Nephron progenitor cell (in vitro differentiated cells): ENCODE measurements around the gene GARIN5A.

Experiments used
- DNase-seq: peaks from one replicate; pipeline ENCODE4 v3.0.0; 2021
- H3K27ac Mint-ChIP-seq: 2 replicates; pipeline ENCODE4 v1.8.0; 2021; ENCODE audit warnings: mild to moderate bottlenecking, moderate library complexity, mixed read lengths
- H3K27me3 Mint-ChIP-seq: 2 replicates; pipeline ENCODE4 v1.8.0; 2021; ENCODE audit warnings: mild to moderate bottlenecking, low read depth, mixed read lengths; ENCODE audit not compliant: poor library complexity
- H3K36me3 Mint-ChIP-seq: 2 replicates; pipeline ENCODE4 v1.8.0; 2021; ENCODE audit warnings: low read depth, mixed read lengths
- H3K4me1 Mint-ChIP-seq: 2 replicates; pipeline ENCODE4 v1.8.0; 2021; ENCODE audit warnings: mixed read lengths
- H3K4me3 Mint-ChIP-seq: 2 replicates; pipeline ENCODE4 v1.8.0; 2021; ENCODE audit warnings: mild to moderate bottlenecking, moderate library complexity, mixed read lengths
- H3K9me3 Mint-ChIP-seq: 2 replicates; pipeline ENCODE4 v1.8.0; 2021; ENCODE audit warnings: mild to moderate bottlenecking, moderate library complexity, mixed read lengths
- TF ChIP-seq, protein P1 (sequence below): fragments of 200-600 bp; sonication (generic); IDR thresholded peaks from 2 replicates; pipeline ENCODE4 v1.5.0; 2021; ENCODE audit warnings: antibody characterized with exemption

The GARIN5A gene

DNA sequence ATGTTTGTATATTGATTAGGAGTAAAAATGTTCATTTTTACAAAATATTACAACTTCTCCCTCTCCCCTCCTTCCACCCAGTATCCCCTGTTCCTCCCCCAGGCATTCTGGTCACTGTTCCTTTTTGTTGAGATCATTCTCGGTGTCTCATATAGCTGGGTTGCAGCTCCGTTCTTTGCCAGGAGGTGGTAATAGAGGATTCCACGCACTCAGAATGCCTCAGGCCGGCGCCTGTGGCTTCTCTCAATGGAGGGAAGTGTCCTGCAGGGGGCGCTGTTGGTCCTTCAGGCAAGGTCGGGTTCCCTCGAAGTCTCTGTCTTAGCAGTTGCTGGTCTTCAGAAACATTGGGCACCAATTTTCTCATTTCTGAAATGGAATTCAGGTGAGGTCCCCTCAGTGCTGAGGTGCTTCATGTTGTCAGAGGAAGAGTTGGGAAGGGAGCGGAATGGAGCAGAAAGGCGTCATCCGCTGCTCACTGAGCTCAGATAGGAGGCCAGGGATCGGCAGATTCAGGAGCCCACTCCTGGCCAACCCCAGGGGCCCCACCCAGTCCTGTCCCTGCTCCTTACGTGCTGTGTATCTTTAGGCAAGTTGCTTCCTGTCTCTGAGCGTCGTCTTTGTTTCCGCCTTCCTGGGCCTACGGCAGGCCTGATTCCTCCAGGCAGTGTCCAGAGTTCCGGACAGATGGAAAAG lies 10.3 kb upstream of the GARIN5A start:
- peaks cover 57% of the 10 kb centered on the region for H3K9me3 Mint-ChIP-seq
- peaks cover 3% of the 10 kb centered on the region for H3K27me3 Mint-ChIP-seq
- no peak overlapping the region for H3K27ac Mint-ChIP-seq
- peaks cover 57% of the 10 kb centered on the region for H3K36me3 Mint-ChIP-seq
- H3K4me1 Mint-ChIP-seq: peaks cover 41% of the 10 kb centered on the region
- no peak overlapping the region for H3K4me3 Mint-ChIP-seq
- no peak for DNase-seq
- TF ChIP-seq, protein P1, sequence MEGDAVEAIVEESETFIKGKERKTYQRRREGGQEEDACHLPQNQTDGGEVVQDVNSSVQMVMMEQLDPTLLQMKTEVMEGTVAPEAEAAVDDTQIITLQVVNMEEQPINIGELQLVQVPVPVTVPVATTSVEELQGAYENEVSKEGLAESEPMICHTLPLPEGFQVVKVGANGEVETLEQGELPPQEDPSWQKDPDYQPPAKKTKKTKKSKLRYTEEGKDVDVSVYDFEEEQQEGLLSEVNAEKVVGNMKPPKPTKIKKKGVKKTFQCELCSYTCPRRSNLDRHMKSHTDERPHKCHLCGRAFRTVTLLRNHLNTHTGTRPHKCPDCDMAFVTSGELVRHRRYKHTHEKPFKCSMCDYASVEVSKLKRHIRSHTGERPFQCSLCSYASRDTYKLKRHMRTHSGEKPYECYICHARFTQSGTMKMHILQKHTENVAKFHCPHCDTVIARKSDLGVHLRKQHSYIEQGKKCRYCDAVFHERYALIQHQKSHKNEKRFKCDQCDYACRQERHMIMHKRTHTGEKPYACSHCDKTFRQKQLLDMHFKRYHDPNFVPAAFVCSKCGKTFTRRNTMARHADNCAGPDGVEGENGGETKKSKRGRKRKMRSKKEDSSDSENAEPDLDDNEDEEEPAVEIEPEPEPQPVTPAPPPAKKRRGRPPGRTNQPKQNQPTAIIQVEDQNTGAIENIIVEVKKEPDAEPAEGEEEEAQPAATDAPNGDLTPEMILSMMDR: peak; percentile 45

DNA sequence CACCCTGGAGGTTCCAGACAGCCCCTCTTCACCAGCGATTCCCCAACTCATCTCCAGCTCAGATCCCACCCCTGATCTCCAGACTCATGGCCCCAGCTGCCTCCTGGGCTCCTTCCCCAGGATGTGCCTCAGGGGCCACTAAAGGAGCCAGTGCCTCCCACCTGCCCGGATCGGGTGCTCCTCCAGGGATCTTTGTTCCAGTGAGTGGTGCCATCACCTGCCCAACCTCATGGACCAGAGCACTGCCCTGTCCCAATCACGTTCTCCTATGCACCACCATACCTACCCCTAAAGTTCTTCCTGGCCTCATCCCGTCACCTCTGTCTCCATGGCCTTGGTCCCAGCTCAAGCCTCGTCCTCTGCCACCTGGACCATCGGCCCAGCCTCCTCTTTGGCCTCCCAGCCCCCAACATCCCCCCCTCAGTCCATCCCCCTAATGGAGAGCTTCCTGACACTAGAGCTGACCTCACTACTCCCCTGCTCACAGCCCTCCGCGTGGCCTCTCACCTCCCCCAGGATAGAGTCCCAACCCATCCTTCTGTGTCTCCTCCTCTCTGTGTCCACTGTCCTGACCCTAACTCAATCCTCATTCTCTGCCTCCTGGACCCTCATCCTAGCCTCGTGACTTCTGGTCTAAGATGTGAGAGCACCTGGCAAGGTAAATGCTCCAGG lies 8.8 kb upstream of the GARIN5A start:
- peaks cover 43% of the 10 kb centered on the region for H3K9me3 Mint-ChIP-seq
- peaks cover 3% of the 10 kb centered on the region for H3K27me3 Mint-ChIP-seq
- no peak overlapping the region for H3K4me3 Mint-ChIP-seq
- H3K36me3 Mint-ChIP-seq: peaks cover 51% of the 10 kb centered on the region
- DNase-seq: no peak
- TF ChIP-seq, protein P1: no peak
- no peak overlapping the region for H3K27ac Mint-ChIP-seq
- peaks cover 27% of the 10 kb centered on the region for H3K4me1 Mint-ChIP-seq

DNA sequence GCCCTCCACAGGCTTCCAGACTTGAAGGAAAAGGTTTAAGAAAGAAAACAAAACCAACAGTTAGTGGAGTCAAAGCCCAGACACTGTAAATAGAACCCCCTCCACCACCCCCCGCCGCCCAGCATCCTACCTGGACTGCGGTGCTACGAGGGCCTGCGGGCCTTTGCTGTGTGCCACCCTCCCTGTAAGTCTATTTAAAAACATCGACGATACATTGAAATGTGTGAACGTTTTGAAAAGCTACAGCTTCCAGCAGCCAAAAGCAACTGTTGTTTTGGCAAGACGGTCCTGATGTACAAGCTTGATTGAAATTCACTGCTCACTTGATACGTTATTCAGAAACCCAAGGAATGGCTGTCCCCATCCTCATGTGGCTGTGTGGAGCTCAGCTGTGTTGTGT lies 6.3 kb upstream of the GARIN5A start:
- Mint-ChIP-seq H3K27ac (peak overlapping the region; percentile 68), H3K36me3 (peaks cover 44% of the 10 kb centered on the region), H3K4me3 (no peak overlapping the region), H3K27me3 (peaks cover 3% of the 10 kb centered on the region), H3K9me3 (peaks cover 24% of the 10 kb centered on the region), H3K4me1 (peaks cover 10% of the 10 kb centered on the region)
- TF ChIP-seq, protein P1: no peak
- no peak for DNase-seq

DNA sequence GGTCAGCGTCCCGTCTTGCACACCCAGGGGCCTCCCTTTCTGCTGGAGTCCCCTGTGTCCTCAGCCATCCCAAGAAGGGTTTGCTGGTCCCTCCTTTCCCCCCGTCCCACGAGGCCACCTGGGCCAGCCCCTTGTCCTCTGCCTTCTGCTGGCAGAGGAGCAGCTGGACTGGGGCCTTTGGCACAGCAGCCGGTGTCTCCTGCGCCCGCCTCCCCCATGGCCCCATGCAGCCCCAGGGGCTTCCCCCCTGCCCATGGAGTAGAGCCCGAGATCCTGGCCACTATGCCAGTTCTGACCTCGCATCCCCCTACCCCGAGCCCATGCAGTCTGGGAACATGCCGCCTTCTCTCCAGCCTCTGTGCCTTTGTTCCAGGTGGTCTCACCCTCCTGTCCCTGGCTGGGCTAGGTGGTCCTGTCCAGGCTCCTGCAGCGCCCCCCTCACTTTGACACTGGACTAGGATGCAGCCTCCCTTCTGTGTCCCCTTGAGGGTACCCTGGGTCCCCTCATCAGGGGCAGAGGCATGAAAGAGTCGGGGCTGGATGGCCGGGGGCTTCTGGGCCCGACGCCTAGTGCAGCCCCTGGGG lies 5.7 kb upstream of the GARIN5A start:
- Mint-ChIP-seq H3K9me3 (peaks cover 30% of the 10 kb centered on the region), H3K27ac (no peak overlapping the region), H3K27me3 (peaks cover 3% of the 10 kb centered on the region), H3K36me3 (peaks cover 49% of the 10 kb centered on the region), H3K4me3 (no peak overlapping the region), H3K4me1 (peaks cover 10% of the 10 kb centered on the region)
- no peak for DNase-seq
- TF ChIP-seq, protein P1: no peak

DNA sequence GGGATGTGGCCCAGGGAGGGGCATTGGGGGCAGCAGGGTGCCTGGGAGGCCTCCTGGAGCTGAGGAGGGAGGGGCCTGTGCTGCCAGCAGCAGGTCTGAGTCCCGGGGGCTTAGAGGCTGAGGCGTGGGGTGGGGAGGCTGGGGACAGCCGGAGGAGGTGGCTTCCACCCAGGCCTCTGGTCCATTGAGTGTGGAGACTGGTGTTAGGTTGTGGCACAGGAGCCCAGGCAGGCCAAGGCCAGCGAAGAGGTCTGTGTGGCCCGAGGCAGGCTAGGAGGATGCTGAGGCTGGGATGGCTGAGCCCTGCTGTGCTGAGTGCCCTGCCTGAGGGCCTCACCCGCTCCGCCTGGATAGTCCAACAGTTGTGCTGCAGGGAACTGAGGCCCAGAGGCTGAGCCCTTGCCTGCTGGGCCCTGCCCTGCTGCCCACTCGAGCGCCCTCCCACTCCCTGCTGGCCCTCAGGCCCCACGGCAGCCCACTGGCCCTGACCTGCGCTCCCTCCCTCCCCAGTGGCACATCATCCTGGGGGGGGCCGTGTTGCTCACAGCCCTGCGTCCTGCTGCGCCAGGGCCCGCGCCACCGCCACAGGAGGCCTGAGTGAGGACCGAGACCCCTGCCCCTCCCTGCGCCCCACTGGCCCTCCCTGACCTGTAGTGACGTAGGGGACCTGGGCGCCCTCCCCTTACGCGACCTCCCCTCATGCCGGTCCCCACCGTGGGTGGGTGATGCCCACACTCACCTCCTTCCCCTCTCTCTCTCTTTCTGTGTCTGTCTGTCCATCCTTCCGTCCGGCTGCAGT lies 4.9 kb upstream of the GARIN5A start:
- Mint-ChIP-seq H3K9me3 (peaks cover 30% of the 10 kb centered on the region), H3K27ac (peak overlapping the region; percentile 37), H3K27me3 (peaks cover 7% of the 10 kb centered on the region), H3K4me3 (no peak overlapping the region), H3K36me3 (peaks cover 50% of the 10 kb centered on the region), H3K4me1 (peaks cover 18% of the 10 kb centered on the region)
- TF ChIP-seq, protein P1: no peak
- DNase-seq: no peak
